ENCODE measurements around the gene SMAD6.

- TF ChIP-seq HMBOX1 (IDR thresholded peaks at IDR 0.05) = no peak
- no peak for TF ChIP-seq ZNF174 (CRISPR knock-in tag; IDR thresholded peaks at IDR 0.05)
- no peak for TF ChIP-seq HBP1 (CRISPR knock-in tag; IDR thresholded peaks at IDR 0.05)
- no peak for TF ChIP-seq FOXP4 (CRISPR knock-in tag; IDR thresholded peaks at IDR 0.05; ENCODE audit: borderline replicate concordance)
- TF ChIP-seq ZNF398 (CRISPR knock-in tag; IDR thresholded peaks at IDR 0.05) = no peak
- TF ChIP-seq REST (IDR thresholded peaks at IDR 0.05; ENCODE audit: borderline replicate concordance) = no peak
- no peak for TF ChIP-seq REST (CRISPR knock-in tag; IDR thresholded peaks at IDR 0.05; ENCODE audit: low read depth)
Measured at GRCh38 chr15:66681395-66681794, 20.6 kb upstream of the SMAD6 start.

Data from K562 (cell line).